Cerebellar cortex (tissue), 1 donor: Measurements from ENCODE around the gene MMP10.

Experiments used
- DNase-seq: peaks from one replicate; pipeline ENCODE4 v3.0.0-alpha.2; 2015; ENCODE audit warnings: low spot score

Gene MMP10

DNA sequence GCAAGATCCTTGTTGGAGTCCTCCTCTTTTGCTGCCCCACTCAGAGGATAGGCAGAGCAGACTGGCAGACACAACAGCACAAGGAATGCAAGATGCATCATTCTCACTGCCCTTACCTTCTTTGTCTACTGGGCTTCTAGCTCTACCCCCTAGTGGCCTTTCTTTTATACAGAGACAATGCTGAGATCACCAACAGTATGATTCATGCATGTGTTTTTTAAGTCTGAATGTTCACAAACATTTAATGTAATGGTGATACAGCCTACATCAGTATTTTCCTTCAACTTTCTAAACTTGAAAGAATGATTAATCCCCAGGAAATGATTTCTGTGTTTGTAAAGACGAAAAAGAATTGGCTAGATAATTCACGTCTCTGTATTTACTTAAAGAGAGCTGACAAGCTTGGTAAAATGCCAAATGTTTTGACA lies at the start of gene MMP10:
MMP10 (minus strand) TSS at position 138 of the 428 bp plus-strand sequence; CDS start at position 101, 37 bp downstream.
- no peak for DNase-seq

DNA sequence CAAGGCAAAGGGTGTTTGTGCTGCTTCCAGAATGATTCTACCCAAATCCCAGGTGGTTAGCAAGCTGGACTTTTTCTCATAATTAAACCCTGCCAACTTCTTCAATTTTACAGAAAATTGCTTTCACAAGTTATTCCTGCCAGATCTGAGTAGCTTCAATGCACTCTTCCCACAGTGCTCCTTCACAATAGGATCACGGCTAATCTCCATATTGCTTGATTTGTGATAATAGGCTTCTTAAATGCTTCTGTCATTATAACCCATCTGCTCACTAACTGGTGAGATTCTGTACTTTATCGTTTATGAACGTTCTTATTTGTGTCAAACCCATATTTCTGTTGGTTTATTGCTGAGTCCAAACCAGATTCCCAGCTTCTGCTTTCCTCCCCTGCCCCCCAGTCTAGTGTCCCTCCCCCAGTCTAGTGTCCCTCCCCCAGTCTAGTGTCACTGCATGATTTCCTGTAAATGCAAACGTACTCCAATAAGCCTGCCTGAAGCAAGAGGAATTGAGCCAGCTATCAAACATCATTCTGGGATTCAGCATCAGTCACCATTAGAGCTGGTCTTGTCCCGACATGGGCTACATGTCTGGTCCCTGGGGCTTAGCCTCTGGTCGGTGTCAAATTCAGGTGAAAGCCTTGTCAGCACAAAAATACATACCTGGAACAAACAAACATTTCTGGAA lies 49.0 kb upstream of the MMP10 start:
- no peak for DNase-seq

DNA sequence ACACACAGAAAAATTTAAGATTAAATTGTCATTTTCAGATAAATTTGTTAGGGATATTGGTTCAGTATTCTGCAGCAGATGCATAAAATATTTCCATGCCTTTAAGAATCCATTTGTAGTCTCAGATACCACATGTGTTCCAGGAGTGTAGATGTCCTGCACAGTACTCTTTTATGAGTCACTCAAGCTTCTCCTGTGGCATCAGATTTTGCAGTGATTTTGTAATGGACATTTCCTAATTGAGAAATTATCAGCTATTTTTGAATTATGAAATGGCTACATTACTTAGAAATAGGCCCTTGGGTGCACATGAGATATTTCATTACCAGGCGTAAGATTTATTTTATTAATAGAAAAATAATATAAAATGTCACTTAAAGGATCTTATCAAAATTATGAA lies 44.1 kb upstream of the MMP10 start:
- DNase-seq = no peak

DNA sequence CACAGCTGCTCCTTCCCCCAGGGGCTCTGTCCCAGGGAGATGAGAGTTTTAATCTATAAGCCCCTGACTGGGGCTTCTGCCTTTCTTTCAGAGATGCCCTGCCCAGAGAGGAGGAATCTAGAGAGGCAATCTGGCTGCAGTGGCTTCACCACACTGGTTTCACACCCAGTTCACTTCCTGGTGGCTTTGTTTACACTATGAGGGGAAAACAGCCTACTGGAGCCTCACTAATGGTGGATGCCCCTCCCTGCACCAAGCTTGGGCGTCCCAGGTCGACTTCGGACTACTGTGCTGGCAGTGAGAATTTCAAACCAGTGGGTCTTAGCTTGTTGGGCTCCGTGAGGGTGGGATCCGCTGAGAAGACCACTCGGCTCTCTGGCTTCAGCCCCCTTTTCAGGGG lies 39.1 kb upstream of the MMP10 start:
- no peak for DNase-seq

DNA sequence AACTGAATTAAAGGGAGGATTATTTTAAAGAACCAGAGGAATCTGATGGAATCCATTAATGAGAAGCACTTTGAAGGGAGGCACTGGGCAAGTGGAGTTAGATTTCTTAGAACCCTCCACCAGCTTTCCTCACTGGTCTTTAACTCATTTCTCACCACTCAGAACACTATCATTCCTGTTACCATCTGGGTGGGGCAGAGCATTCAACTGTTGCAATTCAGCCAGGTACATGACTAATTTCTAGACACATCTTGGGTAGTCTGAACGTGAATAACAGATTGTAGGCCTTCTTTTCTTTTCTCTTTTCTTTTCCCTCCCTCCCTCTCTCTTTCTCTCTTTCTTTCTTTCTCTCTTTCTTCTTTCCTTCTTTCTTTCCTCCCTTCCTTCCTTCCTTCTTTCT lies 33.1 kb upstream of the MMP10 start:
- DNase-seq = no peak

DNA sequence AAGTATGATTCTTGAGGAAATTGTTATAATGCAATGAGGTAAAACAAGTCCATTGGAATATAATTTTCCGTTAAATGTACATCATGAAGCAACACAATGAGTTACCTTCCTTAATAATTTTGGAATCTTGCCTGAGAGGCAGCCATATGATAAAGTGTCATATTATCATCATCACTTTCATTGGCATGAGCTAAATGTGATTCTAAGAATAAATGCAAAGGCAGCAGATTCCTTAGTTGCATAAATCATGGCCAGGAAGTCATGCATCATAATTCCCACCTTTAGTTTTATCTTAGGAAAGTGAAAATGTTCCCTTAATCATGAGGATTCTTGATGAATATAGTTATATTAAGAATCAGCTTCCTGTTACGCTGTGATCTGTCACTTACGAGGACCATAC lies 31.8 kb upstream of the MMP10 start:
- no peak for DNase-seq

DNA sequence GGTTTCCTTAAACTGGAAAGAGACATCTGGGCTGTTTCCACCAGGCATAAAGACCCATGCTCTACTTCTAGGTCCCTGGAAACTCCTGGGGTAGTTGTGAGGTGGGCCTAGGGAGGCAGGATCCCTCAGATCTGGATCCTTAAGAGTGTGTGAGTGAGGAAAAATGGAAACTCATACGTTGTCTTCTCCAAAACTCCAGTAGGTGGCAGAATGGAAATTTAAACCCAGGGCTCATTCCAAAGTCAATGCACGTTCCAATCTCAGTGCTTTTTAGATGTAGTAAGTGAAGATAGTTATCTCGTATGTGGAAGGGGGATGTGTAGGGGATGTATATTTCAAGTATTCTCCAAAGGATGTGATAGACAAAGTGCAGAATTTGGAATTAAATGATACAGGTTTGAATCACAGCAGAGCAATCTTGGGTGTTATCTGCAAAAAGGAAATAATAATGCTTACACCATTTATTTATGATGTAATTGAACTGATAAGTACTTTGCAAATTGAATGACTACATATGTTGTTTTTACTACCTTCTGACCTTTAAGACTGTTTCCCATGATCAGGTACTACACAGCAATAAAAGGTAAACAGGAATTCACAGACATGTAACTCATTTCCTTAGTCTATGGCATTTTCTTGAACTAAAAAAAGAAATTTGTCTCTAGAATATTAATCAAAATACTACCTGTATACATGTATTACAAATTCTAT lies 30.7 kb upstream of the MMP10 start:
- peak; percentile 11 for DNase-seq

DNA sequence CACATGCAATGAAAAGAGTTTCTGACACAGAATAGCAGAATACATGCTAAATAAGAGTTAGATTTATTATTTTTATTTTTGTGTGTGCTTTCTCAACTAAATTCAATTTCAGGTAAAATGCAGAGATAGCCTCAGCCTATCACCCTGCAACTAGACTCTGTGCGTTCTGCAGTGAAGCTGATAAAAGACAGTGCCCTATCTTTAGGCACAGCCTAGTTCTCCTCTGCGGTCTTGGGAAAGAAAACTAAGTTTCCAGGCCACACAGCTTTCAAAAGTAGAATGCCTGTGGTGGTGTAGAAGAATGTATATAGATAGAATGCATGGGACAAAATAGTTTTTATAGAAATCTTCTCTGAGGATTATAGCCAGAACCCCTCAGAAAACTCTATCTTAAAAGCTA lies 29.5 kb upstream of the MMP10 start:
- DNase-seq = no peak

DNA sequence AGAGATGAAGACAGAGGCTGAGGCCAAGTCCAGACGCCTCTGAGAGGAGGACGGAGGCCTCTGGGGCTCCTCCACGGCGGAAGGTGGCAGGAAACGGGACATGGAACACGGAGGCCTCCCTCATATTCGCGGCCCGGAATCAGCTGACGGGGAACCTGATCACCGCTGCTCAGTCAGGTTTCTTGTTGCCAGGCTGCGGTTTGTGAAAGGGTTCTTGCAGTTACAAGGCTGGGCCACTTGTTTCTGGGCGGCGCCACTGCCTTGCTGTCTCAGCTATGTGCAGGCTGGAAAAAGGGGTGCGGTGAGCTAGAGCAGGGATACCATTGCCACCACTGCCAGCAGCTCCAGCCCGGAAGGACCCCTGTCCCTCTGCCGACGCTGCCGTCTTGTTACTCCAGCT lies 27.5 kb upstream of the MMP10 start:
- DNase-seq = no peak

DNA sequence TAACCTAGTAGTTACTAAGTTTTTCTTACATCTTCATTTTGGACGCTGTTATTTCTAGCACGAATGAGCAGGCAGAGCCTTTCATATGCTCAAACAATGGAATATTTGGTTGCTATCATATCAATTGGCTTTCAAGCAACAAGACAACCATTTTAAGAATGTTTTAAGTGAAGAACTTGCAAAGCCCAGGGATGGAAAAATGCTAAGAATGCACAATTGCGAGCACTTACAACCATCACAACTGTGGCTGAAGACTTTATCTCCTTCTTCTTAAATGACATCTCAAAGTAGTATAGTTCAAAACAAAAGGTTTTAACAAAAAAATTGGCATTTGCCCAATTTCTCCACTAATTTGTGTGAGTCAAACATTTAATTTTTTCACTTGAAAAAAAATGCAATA lies 25.9 kb upstream of the MMP10 start:
- DNase-seq = no peak

DNA sequence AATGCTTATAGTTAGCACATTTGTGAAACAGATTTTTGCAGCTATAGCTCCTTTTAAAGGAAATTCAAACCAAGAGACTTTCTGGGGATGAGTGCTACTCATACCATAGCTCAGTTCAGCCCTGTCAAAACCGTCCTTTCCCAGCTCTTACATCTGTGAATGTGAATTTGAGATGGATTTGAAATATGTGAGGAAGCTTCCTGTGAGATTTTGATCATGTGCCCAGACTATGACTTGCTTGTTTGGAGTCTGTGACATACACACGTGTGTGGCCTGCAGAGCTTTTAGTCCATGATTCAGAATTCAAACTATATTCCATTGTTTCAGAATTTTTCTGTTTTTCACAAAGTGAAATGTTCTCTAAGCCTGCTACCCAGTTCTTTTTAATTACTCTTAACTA lies 21.9 kb upstream of the MMP10 start:
- no peak for DNase-seq

DNA sequence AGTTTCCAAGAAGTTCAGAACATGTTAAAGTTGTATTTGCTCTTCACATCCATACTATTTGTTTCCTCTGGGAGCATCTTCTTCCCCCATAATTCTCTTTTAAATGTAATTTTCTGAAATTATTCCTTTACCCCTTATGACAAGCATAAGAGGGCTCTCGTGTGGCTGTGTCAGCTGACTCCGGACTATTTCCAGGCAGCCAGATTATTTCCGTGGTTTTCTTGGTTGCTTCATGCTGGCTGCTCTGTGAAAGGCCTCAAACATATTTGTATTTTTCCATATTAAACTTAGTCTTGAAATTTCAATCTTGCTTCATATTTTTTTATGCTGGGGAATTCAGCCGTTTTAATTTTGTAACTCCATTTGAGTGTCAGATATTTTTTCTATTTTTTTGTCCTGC lies 20.3 kb upstream of the MMP10 start:
- DNase-seq = no peak

DNA sequence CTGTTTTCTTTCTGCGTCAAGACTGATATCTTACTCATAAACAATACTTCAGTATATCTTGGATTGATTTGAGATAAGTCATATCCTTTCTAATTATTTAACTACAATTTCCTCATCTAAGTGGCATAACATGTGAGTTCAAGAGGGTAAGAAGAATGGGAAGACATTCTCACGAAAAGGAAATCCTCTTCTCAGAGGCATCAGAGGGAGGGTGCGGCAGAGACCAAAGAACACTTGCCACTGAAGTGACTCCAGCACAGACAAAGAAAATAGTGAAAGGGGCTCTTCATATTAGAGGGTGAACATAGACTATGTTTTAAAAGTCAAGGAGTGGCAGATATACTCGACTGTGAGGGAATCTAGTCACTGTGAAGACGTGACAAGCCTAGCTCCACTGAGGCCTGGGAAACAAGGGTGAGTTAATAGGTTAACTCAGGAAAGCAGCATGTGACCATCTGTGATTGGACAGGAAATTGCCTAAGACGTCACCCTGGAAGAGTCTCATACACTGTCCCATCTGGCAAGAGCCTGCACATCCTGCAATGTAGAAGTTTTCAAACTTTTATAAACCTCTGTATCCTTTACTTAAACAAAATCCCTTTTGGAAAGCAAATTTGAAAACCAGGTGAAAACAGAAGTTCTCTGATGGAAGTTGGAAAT lies 19.4 kb upstream of the MMP10 start:
- no peak for DNase-seq

DNA sequence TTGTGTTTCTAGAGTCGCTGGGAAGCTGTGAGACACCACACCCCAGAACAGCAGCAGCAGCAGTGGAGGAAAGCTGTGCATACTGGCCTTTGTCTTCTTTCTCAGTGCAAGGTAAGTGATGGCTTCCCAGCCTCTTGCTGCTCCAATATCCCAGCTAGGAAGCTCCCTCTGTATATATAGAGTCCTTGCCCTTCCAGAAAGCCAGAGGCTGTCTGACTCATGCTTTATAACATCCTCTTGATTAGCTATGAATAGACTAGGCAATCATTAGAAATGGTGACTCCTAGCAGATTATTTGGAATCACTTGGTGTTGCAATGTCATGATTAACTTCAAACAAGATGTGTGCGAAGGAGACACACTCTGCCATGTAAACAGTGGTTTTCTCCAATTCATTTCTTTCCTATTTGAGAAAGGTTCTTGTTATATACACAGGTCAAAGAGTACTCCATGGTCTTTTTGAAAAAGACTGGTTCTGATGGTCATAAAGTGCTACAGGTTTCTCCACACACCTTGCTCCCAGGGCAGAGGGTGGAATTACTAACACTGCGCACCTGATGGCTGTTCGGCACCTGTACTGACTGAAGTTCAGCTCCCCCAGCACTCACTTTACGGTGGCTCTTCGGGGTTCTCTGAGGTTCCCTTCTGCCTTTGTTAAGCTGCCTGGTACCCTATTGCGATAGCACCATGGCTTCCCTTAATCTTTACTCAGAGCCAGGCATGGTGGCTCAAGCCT lies 17.8 kb upstream of the MMP10 start, which contains the start of gene MMP1:
MMP1 (minus strand) TSS at position 149 of the 735 bp plus-strand sequence; CDS start at position 81, 68 bp downstream.
- DNase-seq = no peak

DNA sequence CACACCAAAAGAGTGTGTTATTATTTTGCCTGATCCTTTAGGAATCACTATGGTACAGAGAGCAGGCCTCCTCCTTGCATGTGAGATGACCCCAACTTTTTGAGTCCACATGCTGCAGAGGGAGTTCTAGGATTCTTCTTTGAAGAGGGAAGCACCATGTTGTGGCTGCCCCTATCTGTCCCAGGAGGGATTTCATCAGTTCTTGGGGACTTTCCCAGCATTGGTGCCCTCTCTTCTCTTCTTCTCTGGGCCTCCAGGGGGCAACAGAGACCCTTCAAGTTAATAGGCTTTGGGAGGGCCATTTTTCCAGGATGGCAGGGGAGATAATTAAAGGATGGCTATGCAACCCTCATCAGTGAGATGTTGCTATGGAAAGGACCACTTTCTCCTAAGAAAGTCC lies 14.0 kb upstream of the MMP10 start:
- DNase-seq = peak; percentile 40

DNA sequence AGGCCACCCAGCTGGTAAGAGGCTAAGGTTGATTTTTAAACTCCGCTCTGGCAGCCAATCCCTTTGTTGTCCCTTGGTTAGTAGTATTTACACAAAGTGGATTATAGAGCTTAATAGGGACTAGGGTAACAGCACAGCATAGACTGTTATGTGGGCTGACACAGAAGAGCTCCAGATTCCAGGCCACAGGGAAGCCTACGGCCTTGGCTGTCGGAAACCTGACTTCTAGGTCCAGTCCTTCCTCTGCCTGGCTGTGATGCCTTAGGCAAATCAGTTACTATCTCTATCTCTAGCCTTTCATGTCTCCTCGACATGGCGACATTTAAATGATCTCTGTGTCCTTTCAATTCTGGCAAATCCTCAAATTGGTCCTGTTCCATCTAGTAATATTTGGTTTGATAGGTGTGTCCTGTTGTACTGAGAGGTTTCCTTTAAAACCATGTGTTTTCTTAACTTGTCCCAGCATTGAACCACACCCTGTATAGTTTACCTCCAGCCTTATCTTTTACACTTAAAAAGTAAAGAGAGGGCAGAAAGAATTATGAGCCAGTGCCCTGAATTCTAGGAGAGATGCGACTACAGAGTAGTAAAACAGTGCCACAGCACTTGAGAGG lies 13.4 kb upstream of the MMP10 start:
- no peak for DNase-seq

DNA sequence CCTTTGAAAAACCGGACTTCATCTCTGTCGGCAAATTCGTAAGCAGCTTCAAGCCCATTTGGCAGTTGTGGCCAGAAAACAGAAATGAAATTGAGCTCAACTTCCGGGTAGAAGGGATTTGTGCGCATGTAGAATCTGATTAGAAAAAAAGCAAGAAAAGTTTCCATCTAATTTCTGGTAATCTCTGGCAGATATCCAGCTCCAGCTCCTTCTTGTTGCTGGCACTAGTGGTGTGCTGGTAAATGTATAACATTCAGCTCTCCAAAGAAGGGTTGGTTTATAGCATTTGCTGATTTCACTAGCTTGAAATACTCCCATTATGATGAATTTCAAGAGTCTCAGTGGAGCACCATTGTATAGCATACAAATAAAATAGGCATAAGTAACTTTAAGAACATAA lies 12.2 kb upstream of the MMP10 start:
- DNase-seq = no peak

DNA sequence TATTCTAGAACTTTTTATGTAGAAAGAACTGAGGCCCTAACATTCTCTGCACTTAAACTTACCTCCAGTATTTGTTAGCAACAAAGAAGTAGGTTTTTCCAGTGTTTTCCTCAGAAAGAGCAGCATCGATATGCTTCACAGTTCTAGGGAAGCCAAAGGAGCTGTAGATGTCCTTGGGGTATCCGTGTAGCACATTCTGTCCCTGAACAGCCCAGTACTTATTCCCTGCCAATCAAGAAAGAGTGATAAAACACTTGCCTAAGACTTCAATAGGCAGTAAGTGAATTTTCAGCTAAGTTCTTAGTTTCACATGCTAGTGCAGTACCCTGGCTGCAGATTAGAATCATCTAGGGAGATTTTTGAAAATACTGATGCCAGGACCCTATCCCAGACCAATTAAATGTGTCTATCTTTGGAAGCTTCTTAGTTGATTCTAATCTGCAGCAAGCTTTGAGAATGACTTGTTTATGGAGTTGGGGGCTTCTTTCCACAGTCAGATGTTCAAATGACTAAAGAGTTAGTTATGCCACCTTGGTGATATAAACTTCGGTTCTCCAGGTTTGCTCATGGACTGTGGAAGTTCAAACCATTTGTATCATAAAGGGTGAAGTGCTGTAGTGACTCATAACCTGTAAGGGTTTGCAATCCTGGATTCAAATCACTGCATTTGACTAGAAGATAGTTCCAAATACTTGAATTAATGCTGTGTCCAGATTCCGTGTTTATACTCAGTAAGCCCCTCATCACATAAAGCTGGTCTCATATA lies 11.0 kb upstream of the MMP10 start:
- DNase-seq = no peak

DNA sequence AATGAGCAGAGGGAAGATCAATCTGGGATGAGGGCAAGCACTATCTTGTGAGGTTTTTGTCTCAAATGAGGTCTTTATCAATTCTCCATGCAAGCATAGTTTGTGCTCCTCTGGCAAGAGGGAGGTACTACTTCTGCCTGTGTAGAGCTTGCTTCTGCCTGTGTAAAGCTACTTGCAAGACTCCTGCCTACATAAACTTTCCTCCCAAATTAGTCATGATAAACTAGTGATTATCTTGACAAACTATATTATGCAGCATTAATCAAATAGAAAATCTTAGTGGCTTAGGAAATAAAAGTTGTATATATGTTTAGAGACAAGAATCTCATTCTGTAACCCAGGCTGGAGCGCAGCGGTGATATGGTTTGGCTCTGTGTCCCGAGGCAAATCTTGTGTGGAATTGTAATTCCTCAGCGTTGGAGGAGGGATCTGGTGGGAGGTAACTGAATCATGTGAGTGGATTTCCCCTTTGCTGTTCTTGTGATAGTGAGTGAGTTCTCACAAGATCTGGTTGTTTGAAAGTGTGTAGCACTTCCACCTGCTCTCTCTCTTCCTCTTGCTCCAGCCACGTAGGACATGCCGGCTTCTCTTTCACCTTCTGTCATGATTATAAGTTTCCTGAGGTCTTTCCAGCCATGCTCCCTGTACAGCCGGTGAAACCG lies 8.0 kb upstream of the MMP10 start:
- no peak for DNase-seq

DNA sequence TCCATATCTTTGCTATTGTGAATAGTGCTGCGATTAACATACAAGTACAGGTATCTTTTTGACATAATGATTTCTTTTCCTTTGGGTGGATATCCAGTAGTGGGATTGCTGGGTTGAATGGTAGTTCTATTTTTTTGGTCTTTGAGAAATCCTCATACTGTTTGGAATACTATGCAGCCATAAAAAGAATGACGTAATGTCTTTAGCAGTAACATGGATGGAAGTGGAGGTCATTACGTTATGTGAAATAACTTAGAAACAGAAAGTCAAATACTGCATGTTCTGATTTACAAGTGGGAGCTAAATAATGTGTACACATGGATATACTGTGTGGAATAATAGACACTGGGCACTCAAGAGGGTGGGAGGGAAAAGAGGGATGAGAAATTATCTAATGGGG lies 4.0 kb upstream of the MMP10 start:
- no peak for DNase-seq

DNA sequence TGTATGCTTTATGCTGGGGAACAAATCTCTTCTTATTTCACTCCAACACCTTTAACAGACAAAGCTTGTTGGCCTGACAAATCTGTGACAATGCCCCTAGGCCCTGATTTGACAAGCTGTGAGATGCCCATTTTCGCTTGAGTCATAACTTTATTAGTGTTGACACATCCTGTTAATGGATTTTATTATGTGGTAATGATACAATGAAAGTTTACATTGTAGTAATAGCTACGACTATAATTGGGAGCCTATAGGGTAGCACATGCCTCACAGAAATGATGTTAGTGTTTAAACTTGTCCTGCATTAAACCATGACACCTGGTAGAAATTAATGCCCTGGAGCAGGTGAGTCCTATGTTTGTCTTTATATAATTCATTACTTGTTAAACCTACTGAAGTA lies 3.3 kb upstream of the MMP10 start:
- DNase-seq = no peak
